PC-3 (cell line): ENCODE measurements around the gene CD52. TPM values are rescaled to one million over a fixed set of nuclear protein-coding genes. Genes with fewer than 3 reads are reported as not detected.

Experiments
- ATAC-seq: fragments of 200-7000 bp; cut with Tn5 transposase; 2 replicates; pipeline ENCODE4 v1.9.1; 2020; ENCODE audit warnings: mild to moderate bottlenecking, moderate library complexity
- BruUV-seq: library from RNA; stranded (reverse); fragments of 400-500 nt; replicated peaks from 2 replicates; lab custom pipeline; 2021; lab: Mats Ljungman, UMichigan
- CTCF ChIA-PET: fragments of 300-600 bp; sonication (Branson Sonifier 250); formaldehyde crosslinking; loops from one replicate; lab custom pipeline; 2022; ENCODE audit warnings: antibody characterized with exemption; lab: Charles Lee
- POLR2A ChIA-PET: fragments of 300-600 bp; sonication (Branson Sonifier 250); formaldehyde crosslinking; loops from one replicate; lab custom pipeline; 2022; ENCODE audit warnings: antibody characterized with exemption; ENCODE audit not compliant: unreplicated experiment; lab: Charles Lee
- DNase-seq: peaks from one replicate; pipeline ENCODE4 v3.0.0-alpha.2; 2015
- H2AFZ ChIP-seq: fragments of 300-600 bp; sonication (generic); 2 replicates; pipeline ENCODE4 v1.6.0; 2016; ENCODE audit warnings: antibody characterized with exemption, low read length
- H3F3A ChIP-seq: fragments of 300-600 bp; sonication (generic); one replicate; pipeline ENCODE4 v1.6.0; 2017; ENCODE audit warnings: antibody characterized with exemption, low read length, control low read depth, mild to moderate bottlenecking; ENCODE audit not compliant: unreplicated experiment
- H3K27ac ChIP-seq: fragments of 300-600 bp; sonication (generic); 2 replicates; pipeline ENCODE4 v1.5.1; 2016; ENCODE audit warnings: mild to moderate bottlenecking, low read length
- H3K27me3 ChIP-seq: fragments of 300-600 bp; sonication (generic); 2 replicates; pipeline ENCODE4 v1.6.1; 2016; ENCODE audit warnings: low read length, mixed read lengths
- H3K36me3 ChIP-seq: fragments of 300-600 bp; sonication (generic); 2 replicates; pipeline ENCODE4 v1.6.1; 2016; ENCODE audit warnings: low read depth, mixed run types, low read length, mixed read lengths
- H3K4me1 ChIP-seq: fragments of 300-600 bp; sonication (generic); 2 replicates; pipeline ENCODE4 v1.5.1; 2016; ENCODE audit warnings: low read length; ENCODE audit not compliant: insufficient read depth
- H3K4me2 ChIP-seq: fragments of 300-600 bp; sonication (generic); 2 replicates; pipeline ENCODE4 v1.6.0; 2016; ENCODE audit warnings: low read length
- H3K4me3 ChIP-seq: fragments of 300-600 bp; sonication (generic); 2 replicates; pipeline ENCODE4 v1.5.1; 2016; ENCODE audit warnings: mild to moderate bottlenecking, low read length, mixed read lengths
- H3K79me2 ChIP-seq: fragments of 300-600 bp; sonication (generic); 2 replicates; pipeline ENCODE4 v1.6.1; 2017; ENCODE audit warnings: low read length, mixed read lengths
- H3K9ac ChIP-seq: fragments of 300-600 bp; sonication (generic); 2 replicates; pipeline ENCODE4 v1.6.0; 2016; ENCODE audit warnings: mild to moderate bottlenecking, low read length
- H3K9me2 ChIP-seq: fragments of 300-600 bp; sonication (generic); replicated peaks from 2 replicates; pipeline ENCODE4 v1.6.1; 2016; ENCODE audit warnings: mixed run types, low read length, mixed read lengths
- H3K9me3 ChIP-seq: fragments of 300-600 bp; sonication (generic); 2 replicates; pipeline ENCODE4 v1.6.1; 2016; ENCODE audit warnings: low read length, mixed read lengths
- H4K20me1 ChIP-seq: fragments of 300-600 bp; sonication (generic); 2 replicates; pipeline ENCODE4 v1.6.1; 2016; ENCODE audit warnings: low read length, mixed read lengths
- EZH2 ChIP-seq: fragments of 300-600 bp; sonication (generic); IDR thresholded peaks from one replicate; pipeline ENCODE4 v1.6.1; 2017; ENCODE audit warnings: antibody characterized with exemption, mild to moderate bottlenecking, low read length; ENCODE audit not compliant: unreplicated experiment
- EZH2phosphoT487 ChIP-seq: fragments of 300-600 bp; sonication (generic); IDR thresholded peaks from 2 replicates; pipeline ENCODE4 v1.6.1; 2018; ENCODE audit warnings: mild to moderate bottlenecking, antibody characterized with exemption, low read length, borderline replicate concordance
- intact Hi-C: fragments of 100-400 bp; cut with micrococcal nuclease; formaldehyde crosslinking; loops from 2 replicates; pipeline ENCODE4 v1.9.0; 2023
- total RNA-seq: library from RNA; depleted of rRNA; stranded (reverse); fragments of >200 nt; gene quantifications from 2 replicates; pipeline ENCODE4 v1.2.3, GENCODE V29; 2014
- TF ChIP-seq, protein P1 (sequence below): fragments of 300-600 bp; sonication (generic); conservative IDR thresholded peaks from 2 replicates; pipeline ENCODE4 v1.5.1; 2017; ENCODE audit warnings: antibody characterized with exemption, low read depth, mild to moderate bottlenecking, low read length

CD52 gene
- total RNA-seq, 1 experiment from 2014 or later, result not detected

DNA sequence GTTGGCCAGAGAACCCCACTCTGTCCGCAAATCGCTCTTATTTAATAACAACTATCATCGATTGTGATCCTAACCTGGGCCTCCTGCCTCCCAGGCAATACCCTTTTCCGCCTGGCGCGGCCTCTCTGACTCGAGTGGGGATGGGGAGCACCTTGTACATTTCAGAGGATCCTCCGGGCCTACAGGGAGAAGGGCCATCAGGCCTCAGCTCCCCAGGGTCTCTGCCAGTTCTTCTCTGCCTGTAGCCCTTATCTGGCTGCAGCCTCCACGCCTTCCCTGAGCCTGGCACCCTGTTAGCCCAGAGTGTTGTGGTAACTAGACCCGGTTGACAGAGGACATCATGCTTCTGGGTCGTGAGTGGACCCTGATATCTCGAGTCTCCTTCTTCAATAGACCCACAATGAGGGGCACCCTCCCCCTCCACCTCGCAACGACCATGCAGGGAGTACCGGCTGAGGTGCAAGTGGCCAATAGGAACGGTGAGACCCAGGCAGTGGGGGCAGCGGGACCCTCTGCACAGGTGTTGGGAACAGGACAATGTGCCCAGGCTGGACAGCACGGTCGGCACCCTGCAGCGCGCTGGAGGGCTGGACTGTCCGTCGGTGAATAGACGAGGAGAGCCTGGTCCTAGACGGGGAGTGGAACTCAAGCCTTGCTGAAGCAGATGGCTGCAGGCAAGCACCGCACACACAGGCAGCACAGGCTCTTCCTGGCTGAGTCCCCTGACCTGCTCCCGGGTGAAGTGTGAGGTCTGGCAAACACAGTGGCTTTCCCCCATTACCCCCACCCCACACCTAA lies 43.2 kb downstream of the CD52 start:
- Histone ChIP-seq H3K4me1 (peaks cover 22% of the 10 kb centered on the region), H3K36me3 (no peaks in the 10 kb centered on the region), H3K9ac (no peak overlapping the region), H4K20me1 (no peaks in the 10 kb centered on the region), H2AFZ (no peak overlapping the region), H3K27me3 (no peaks in the 10 kb centered on the region), H3K27ac (no peak overlapping the region), H3F3A (no peaks in the 10 kb centered on the region), H3K79me2 (no peaks in the 10 kb centered on the region), H3K4me2 (peak overlapping the region; percentile 31; the same call in 1 of the 2 replicates), H3K9me2 (no peaks in the 10 kb centered on the region), H3K4me3 (no peak overlapping the region), H3K9me3 (no peaks in the 10 kb centered on the region)
- ATAC-seq (no peak), DNase-seq (no peak)
- TF ChIP-seq, protein P1, sequence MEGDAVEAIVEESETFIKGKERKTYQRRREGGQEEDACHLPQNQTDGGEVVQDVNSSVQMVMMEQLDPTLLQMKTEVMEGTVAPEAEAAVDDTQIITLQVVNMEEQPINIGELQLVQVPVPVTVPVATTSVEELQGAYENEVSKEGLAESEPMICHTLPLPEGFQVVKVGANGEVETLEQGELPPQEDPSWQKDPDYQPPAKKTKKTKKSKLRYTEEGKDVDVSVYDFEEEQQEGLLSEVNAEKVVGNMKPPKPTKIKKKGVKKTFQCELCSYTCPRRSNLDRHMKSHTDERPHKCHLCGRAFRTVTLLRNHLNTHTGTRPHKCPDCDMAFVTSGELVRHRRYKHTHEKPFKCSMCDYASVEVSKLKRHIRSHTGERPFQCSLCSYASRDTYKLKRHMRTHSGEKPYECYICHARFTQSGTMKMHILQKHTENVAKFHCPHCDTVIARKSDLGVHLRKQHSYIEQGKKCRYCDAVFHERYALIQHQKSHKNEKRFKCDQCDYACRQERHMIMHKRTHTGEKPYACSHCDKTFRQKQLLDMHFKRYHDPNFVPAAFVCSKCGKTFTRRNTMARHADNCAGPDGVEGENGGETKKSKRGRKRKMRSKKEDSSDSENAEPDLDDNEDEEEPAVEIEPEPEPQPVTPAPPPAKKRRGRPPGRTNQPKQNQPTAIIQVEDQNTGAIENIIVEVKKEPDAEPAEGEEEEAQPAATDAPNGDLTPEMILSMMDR, result no peak
- TF ChIP-seq EZH2 (no peak), EZH2phosphoT487 (no peak)
- intact Hi-C loops, result no loop called here
- no TSS peak for BruUV-seq
- ChIA-PET CTCF (no interaction called here), POLR2A (no interaction called here)

DNA sequence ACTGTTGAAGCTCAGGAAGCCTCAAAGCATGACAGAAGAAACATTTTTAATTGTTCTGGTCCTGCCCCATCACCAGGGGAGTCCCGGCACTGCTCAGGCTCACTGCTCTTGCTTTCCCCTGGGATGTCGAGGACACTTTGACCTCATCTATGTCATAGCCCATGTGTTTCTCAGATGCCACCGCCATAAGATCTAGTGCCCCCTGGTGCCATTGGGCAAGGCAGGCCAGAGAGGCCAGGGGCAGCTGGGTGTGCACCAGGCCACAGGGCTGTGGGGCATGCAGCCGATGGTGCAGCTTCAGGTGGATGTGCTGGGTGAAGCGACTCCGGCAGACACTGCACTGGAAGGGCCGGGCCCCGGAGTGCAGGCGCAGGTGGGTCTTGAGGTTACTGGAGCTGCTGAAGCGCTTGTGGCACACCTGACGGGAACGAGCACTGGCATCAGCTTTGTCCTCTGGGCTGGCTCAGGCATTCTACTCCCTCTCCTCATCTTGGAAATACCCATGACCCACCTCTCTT lies 43.9 kb downstream of the CD52 start:
- H2AFZ ChIP-seq, result no peak overlapping the region

More for the DNA sequence above, 43.9 kb downstream of the CD52 start:
- H3K4me1 ChIP-seq, result peaks cover 19% of the 10 kb centered on the region
- H3K9ac ChIP-seq, result no peak overlapping the region
- ATAC-seq (no peak), DNase-seq (no peak)
- no peaks in the 10 kb centered on the region for H3F3A ChIP-seq
- no peaks in the 10 kb centered on the region for H3K9me3 ChIP-seq
- H3K4me2 ChIP-seq, result no peak overlapping the region
- H3K36me3 ChIP-seq, result no peaks in the 10 kb centered on the region
- intact Hi-C loops, result no loop called here
- no peaks in the 10 kb centered on the region for H3K27me3 ChIP-seq
- no peak overlapping the region for H3K27ac ChIP-seq
- H4K20me1 ChIP-seq, result no peaks in the 10 kb centered on the region
- BruUV-seq, result no TSS peak
- POLR2A ChIA-PET, result no interaction called here
- H3K4me3 ChIP-seq, result no peak overlapping the region
- TF ChIP-seq EZH2 (no peak), EZH2phosphoT487 (no peak)
- TF ChIP-seq, protein P1, result no peak
- CTCF ChIA-PET, result interaction anchor here (0.9 kb wide), 1 partner anchor 56 kb away, joined by 3 read pairs; no protein-coding TSS in a partner anchor
- no peaks in the 10 kb centered on the region for H3K79me2 ChIP-seq
- no peaks in the 10 kb centered on the region for H3K9me2 ChIP-seq
